Stimulated activated CD8-positive, alpha-beta memory T cell treated with anti-CD3 and anti-CD28 coated beads, Interleukin-4, amount 100 ng/mL, for 4 hours (primary cell): ENCODE data around the gene KCNE2.
"Not testable (repeated sequence)": the region's sequence is repeated elsewhere in the genome, so short reads cannot be mapped to it uniquely, and the experiment has no call there.

Experiments used
- DNase-seq, 2 donors: peaks; one replicate each; pipeline ENCODE4 v3.0.0-alpha.2; 2020; ENCODE audit warnings: low read depth in 2 of 2, low spot score in 1 of 2

Gene KCNE2

DNA sequence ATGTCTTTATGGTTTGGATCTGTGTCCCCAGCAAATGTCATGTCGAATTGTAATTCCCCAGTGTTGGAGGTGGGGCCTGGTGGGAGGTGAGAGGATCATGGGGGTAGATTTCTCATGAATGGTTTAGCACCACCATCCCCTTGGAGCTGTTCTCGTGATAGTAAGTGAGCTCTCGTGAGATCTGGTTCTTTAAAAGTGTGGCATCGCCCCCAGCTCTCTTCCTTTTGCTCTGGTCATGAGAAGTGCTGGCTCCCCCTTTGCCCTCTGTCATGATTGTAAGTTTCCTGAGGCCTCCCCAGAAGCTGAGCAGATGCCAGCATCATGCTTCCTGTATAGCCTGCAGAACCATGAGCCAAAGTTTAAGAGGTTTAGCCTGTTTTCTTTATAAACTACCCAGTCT lies 11.2 kb upstream of the KCNE2 start:
- DNase-seq: no peak

DNA sequence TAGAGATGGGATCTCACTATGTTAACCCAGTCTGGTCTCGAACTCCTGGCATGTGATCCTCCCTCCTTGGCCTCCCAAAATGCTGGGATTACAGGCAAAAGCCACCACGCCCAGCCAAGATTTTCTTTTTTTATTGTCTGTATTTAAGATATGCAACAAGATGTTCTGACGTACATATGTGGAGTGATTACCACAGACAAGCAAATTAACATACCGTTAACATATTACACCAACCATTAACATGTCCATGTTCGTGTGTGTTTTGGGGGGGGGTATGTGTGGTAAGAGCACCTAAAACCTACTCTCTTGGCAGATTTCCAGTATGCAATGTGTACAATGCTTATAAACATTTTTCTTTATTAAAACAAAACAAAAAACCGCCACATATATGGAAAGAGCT lies 10.6 kb upstream of the KCNE2 start:
- no peak for DNase-seq

DNA sequence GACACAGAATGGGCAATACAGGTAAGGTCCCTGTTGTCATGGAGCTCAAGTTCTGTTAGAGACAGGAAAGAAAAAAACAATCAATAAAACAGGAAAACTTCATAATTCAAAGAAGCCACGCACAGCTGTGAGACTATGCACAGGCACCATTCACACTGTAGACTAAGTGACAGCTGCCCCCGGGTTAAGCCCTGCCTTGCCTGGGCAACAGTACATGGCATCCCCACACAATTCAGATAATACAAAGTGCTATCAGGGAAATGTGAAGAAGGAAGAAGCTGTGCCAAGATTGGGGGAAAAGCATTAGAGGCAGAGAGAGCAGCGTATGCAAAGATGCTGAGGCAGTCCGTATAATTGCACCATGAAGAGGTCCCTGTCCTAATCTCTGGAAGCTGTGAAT lies 9.0 kb upstream of the KCNE2 start:
- no peak for DNase-seq

DNA sequence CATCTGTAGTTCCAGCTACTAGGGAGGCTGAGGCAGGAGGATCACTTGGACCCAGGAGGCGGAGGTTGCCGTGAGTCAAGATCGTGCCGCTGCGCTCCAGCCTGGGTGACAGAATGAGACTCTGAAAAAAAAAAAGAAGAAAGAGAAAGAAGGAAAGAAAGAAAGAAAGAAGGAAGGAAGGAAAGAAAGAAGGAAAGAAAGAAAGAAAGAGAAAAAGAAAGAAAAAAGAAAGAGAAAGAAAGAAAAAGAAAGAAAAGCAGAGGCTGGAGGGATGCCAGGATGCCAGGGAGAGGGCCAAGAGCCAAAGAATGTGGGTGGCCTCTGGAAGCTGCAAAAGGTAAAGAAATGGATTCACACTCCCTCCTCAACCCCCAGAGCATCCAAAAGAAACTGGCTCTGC lies 8.2 kb upstream of the KCNE2 start:
- DNase-seq: no peak

DNA sequence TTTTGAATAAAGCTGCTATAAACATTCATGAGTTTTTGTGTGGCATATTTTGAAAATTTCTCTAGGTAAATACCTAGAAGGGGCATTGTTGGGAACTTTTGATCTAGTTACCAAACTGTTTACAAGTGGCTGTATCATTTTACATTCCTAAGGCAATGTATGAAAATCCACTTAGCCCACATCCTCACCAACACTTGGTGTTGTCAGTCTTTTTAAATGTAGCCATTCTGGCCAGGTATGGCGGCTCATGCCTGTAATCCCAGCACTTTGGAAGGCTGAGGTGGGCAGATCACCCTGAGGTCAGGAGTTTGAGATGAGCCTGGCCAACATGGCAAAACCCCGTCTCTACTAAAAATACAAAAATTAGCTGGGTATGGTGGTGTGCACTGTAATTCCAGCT lies 5.9 kb upstream of the KCNE2 start:
- DNase-seq: no peak

DNA sequence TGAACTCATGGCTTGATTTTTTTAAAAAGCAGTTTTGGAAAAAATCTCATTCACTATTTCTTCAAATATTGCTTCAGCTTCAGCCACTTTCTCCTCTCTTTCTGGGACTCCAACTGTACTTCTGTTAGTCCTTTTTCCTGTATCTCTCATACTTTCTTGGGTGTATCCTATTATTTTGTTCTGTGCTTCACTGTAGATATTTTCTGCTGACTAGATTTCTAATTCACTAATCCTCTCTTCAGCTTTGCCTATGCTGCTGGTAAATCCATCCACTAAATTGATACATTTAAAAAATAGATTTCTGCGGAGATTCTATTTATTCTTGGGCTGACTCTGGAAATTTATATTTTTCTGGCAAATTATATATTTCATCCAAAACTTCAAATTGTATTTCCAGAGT lies 4.9 kb upstream of the KCNE2 start:
- no peak for DNase-seq

DNA sequence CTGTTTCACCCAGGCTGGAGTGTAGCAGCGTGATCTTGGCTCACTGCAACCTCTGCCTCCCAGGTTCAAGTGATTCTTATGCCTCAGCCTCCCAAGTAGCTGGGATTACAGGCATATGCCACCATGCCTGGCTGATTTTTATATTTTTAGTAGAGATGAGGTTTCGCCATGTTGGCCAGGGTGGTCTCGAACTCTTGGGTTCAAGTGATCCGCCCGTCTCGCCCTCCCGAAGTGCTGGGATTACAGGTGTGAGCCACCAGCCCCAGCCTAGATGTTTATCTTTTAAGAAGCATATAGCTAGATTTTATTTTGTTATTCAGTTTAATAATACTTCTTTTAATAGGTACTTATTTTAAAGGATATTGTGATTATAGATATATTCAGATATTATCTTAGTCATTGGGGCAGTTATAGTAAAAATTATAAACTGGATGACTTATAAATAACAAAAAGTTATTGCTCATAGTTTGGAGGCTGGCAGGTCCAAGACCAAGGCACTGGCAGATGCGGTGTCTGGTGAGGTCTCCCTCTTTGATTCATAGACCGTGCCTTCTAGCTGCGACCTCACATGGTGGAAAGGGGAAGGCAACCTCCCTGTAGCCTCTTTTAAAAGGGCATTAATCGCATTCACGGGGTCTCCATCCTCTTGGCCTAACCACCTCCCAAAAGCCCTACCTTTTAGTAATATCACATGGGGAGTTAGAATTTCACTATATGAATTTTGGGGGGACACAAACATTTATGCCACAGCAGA lies 3.1 kb upstream of the KCNE2 start:
- DNase-seq: no peak

DNA sequence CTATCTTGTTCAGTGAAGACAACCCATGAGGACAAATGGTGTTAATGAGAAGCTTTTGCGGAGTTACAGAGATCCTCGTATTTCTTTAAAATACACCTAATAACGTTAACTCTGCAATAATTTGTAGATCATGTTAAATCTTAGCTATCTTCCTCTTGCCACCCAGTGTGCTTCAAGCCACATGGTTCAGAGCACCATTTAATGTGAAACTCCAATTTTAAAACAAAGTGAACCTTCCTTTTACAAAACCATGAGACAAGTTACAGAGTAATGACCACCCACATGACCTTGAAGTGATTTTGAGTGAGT lies 1.7 kb upstream of the KCNE2 start:
- no peak for DNase-seq

DNA sequence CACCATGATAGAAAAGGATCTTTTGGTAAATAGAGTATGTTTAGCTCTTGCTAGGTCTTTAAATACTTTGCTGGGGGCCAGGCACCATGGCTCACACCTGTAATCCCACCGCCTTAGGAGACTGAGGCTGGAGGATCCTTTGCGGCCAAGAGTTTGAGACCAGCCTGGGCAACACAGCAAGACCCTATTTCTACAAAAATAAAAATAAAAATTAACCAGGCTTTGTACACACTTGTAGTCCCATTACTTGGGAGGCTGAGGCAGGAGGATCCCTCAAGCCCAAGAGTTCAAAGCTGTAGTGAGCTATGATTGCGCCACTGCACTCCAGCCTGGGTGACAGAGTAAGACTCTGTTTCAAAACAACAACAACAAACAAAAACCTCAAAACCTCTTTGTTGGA lies 1.1 kb upstream of the KCNE2 start:
- DNase-seq: no peak

DNA sequence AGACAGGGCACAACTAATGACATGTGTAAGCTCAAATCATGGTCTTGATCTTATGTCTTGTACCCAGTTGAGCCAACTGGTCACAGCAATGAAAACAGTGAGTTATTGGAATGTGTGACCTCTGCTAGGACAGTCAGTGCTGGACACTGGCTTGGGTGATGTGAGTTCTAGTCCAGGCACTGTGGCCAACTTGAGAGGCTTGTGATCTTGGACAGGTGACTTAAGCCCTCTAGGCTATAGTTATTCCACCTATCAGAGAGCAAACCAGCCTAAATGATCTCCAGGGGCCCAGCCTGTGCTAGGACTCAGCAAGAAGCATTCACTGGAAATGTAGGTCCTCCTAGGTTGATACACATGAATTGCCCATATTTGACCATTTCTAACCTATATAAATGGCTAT lies 1.1 kb downstream of the KCNE2 start:
- DNase-seq: no peak

DNA sequence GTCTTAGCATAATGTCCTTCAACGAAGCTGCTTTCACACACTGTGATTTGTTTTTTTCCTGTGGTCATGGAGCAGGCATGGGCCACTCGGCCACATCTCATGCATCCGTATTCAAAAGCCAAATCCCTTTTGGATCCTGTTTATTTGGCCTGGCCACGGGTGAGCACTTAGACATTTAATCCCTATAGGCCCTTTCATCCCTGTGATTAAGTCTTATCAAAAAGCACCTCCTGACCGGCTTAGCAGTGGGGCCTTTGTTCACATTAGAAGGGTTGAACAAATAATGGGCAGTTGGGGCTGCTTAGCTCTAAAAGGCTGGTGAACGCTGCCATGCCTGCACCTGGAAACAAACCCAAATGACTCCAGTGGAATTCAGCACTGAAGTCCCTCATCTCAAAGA lies 2.0 kb downstream of the KCNE2 start:
- no peak for DNase-seq

DNA sequence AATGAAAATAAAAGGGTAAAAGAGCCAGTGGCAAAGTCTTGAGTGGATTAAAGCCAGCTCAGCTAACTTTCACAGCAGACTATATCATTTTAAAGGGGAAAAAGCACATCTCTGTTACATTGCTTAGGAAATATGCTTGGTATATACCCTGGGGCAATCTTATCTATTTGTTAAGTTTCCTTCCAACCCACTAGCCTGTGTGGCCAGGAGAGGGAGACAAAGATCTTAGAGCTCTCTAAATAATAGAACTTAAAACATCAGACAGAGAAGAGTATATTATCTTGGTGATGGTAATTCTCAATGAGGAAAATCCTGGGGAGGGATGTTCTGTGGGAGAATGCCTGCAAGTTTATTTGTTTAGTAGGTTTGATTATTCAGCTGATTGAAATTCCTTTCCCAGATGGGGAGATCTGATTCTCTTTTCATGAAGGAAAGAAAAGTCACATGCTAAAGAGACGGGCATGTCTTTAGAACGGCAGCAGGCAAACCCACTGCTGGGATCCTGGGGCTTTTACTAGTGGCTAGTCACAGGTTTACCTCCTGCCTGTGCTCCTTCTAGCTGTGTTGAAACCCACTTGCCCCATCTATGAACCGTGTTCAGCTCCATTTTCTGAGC lies 3.6 kb downstream of the KCNE2 start:
- DNase-seq: no peak

DNA sequence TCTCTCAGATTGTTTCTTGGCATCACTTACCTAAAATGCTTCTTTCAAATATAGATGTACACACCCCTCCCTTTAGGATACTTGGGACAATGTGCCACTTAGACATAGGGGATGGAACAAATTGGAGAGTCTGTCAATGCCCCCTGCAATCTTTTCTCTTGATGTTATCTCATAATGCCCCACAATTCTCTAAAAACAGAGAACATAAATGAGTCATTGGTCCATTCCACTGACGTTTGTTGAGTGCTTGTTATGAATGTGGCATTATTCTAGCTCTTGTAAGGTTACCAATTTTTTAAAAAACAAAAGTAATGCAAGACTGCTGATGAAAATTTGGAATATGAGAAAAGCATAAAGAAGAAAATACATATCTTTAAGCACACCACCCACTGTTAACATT lies 5.9 kb downstream of the KCNE2 start:
- DNase-seq: no peak

DNA sequence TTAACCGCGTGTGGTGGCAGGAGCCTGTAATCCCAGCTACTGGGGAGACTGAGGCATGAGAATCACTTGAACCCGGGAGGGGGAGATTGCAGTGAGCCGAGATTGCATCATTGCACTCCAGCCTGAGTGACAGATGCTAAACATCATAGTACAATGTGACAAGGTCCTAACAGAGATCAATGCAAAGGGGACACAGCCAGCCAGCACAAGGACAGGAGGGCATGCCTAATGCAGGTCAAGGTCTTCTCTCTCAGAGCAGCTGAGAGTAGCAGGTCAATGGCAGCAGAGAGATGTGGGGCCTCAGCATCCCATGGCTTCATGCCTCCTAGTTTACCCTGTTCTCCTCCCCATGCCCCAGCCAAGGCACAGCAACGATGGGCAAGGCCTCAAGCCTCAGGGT lies 8.5 kb downstream of the KCNE2 start:
- no peak for DNase-seq

DNA sequence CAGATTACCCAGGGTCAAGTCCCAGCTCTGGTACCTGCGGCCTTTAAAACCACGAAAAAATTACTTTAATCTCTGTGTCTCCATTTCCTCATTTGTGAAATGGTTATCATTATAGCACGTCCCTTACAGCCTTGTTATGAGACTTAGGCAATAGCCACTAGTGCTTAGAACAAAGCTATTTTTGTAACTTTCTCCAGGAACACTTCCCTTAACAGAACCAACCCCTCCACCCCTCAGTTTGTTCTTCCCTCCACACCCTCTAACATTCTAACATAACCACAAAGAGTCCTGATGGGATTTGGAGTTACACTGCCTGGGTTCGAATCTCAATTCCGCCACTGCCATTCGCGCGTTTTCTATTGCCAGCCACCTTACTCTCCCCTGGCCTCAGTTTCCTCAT lies 10.7 kb downstream of the KCNE2 start:
- DNase-seq: not testable (repeated sequence)

DNA sequence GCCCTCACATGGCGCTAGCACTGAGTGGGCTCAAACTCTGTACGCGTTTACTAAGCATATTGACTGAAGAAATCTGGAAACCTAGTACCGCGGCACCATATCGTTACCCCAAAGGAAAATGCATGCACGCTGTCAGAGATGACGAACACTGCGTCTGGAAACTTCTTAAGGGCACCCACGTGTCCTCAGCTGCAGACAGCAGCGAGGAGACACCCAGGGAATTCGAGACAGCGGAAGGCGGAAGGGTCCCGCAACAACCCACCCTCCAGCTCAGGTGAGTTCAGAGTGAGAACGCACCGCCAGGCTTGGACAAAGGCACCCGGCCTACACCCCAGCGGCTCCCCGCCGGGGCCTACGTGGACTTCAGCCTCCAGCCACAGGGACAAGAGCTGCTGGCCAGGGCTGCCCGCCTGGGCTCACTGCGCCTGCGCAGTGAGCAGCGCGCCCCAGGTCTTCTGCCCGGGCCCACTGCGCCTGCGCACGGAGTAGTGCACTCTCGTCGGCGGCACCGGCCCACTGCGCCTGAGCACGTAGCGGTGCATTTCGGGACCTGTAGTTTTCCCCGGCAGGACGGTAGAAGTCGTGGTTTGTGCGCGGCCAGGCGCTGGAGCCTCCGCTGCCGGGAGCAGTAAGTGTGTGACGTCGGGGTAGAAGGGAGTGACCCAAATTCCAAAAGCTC lies 11.3 kb downstream of the KCNE2 start, which contains the start of gene SMIM11:
SMIM11 (plus strand) TSS at position 568 of the 679 bp plus-strand sequence. CDS start 3,998 bp downstream, outside the sequence.
- DNase-seq: not testable (repeated sequence)

DNA sequence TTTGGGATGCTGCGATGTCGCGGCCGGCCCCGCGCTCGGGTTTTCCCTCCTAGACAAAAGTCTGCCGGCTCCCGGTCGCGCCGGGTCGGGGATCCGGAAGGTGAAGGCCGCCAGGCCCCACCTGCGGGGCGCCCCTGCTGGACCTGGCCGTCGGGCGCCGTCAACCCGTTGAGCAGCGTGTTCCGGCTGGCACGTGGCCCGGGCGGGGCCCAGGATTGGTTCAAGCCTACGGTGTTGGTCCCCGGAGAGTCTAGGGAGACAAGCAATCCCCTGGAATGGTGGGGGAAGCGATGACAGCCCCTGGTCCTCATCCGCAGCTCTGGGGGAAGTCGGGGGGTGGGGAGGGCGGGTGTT lies 11.8 kb downstream of the KCNE2 start:
- not testable (repeated sequence) for DNase-seq

DNA sequence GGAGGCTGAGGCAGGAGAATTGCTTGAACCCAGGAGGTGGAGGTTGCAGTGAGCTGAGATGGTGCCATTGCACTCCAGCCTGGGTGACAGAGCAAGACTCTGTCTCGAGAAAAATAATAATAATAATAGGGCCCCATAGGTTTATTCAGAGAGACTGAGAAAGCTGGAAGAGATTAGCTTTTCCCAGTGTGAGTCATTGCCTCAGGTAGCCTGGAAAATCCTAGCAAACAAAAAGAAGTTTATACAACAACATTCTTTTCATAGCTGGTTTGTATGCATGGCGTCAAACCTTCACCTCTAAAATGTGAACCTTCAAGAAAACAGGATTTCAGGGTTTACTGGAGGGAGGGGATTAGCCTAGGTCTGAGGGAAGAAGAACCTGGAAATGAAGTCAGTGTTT lies 19.3 kb downstream of the KCNE2 start:
- DNase-seq: not testable (repeated sequence)

DNA sequence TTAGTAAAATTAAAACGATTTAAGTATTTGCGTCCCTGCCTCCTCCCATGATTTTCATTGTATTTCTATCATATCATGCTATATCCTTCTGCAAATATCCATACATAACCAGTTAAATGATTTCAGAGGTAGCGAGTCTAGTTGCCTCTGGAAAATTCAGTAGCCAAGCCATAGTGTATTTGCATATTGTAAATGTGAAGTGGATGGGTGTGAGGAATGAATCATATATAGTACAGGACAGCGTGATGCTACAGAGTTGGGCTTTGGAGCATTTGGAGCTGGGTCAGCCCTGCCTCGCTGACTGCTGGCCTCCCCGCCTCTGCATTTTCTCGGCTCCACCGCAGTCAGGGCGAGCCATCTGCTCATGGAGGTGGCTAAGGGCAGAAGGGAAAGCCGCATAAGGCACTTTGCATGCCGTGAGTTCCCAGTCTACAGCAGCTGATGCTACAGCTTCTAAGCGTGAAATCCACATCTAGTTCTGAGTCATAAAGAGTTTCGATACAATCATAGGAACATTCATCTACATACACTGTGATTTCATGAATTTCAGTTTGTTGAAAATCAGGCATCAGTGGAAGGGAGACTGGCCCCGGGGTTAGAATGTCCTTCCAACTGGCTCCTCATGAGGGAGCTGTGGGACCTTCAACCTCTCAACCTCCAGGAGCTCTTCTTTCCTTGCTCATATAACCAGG lies 20.1 kb downstream of the KCNE2 start:
- DNase-seq: not testable (repeated sequence)

DNA sequence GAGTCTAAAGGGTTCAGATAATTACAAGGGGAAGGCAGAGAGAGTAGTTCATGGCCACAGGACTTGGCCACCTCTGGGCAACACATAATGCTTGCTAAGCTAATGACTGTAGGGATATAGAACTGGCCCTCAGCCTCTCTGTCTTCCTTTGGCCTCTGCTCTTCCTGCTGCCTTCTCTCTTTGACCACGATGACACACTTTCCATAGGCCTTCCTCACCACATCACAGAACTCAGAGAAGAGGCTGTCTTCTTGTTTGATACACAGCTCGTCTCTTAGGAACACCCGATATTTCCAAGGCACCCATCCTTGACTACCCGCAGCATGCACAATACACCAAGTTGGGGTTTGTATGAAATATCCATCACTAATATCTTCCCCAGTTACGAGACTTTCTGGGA lies 36.7 kb downstream of the KCNE2 start:
- not testable (repeated sequence) for DNase-seq

DNA sequence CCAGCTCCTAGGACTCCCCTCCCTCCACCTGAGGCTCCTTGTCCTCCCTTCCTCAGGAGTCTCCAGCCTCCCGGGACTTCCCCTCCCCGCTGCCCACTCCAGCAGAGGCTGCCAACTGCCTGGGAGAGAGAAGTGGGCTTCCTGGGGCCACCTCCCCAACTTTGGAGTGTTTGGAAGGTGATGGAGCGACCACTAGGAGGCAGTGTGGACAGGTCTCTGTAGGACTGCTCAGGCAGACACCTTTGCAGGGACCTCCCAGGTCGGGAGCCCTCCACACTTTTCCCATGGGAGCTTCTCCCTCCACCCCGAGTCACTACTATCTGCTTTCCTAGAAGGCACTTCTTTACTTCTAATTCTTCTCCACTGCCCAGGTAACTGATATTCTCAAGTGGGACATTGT lies 40.9 kb downstream of the KCNE2 start:
- not testable (repeated sequence) for DNase-seq

DNA sequence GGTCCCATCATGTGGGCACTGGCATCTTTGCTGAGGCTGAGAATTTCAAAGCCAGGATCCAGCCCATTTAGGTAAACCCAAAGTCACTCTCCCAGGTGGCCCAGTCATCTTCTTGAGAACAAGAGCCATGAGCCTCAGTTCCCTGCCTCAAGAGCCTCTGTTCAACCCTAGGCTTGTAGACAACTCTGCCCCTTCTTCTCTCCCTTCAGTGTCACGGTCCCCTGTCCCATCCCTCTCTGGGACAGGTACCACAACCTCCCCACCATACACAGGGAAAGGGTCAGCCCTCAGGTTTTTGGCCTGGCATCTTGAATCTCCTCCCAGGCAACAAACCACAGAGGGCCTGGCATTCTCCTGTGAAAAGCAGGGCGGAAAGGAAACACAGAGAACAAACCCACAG lies 41.9 kb downstream of the KCNE2 start:
- not testable (repeated sequence) for DNase-seq
